HG03280 (cell line): ENCODE measurements around the gene ZC2HC1C.

ENCODE experiments used
- ATAC-seq: cut with Tn5 transposase; IDR thresholded peaks from one replicate; pipeline ENCODE4 v1.9.1; 2021; ENCODE audit warnings: mild to moderate bottlenecking, moderate library complexity; ENCODE audit not compliant: unreplicated experiment

ZC2HC1C gene, protein sequence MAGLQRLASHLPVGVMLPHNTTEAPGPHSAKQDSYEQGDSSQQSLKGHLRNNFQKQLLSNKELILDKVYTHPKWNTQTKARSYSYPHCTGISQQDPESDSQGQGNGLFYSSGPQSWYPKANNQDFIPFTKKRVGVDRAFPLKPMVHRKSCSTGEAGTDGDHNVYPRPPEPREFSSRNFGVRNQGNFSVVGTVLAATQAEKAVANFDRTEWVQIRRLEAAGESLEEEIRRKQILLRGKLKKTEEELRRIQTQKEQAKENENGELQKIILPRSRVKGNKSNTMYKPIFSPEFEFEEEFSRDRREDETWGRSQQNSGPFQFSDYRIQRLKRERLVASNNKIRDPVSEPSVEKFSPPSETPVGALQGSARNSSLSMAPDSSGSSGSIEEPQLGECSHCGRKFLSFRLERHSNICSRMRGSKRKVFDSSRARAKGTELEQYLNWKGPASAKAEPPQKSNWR

DNA sequence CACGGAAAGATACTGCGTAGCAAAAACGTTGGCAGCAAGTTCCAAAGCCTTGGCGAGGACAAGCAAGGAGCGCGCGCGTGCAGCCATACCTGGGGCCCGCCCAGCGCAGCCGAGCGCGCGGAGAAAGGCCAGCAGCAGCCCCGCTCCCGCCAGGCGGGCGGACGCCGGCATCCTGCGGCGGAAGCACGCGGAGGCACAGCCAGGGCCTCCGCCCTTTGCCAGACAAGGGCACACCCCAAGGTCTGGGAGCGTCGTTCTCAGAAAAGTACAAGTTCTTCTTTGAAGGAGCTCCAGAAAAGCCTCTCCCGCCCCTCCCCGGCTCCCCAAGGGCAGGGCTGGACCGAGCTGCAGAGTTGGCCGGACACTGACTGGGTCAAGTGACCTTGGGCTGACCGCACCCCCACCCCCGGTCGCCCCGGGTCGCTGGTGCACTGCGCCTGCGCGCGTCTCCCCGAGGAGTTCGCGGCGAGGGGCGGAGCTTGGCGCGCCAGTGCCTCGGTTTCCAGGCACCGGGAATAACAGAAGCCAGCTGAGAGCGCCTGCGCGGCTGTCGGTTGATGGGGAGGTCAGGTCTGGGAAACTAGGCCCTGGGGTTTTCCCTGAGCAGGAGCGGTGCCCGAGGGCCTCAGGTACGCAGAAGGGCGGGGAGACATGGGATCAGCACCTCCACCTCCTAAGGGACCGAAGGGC, at the start of gene ZC2HC1C:
Gene ZC2HC1C (plus strand): TSS at position 521 of the 690 bp plus-strand sequence. CDS start 933 bp downstream, outside the sequence.
- peak; percentile 79 for ATAC-seq

DNA sequence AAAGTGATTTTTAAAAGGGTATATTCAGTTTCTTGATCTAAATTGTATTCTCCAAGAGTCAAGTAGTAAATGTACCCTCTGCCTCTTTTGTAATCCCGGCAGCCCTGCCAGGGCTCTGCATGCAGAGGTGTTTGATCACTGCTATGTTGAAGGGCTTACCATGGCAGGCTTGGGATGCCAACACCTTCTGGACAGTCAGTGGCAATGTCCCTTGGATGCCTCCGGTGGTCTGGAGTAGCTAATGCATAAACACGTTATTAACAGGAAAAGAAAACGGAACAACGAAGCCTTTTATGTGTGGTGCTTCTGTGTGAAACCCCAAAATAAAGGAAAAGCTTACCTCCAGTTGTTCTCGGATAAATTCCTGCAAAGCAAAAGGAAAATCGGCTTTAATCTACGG, 46.8 kb upstream of the ZC2HC1C start:
- ATAC-seq = no peak

DNA sequence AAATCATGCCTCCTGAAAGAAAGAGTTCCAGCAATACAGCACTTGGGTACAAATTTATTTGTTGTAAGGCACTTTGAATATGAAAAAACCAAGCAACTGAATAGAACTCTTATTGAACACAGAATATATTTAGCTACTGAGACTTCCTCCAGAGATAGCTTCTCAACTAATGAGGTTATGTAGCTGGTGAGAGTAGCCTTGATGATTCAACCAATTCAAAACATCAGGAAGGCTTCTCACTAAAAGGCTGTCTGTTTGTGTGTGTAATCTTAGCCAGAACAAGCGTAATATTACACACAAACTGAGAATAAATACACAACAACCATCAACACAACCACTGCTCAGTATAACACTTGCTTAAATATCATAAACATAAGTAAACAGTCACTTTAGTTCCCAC, 46.3 kb upstream of the ZC2HC1C start:
- no peak for ATAC-seq

DNA sequence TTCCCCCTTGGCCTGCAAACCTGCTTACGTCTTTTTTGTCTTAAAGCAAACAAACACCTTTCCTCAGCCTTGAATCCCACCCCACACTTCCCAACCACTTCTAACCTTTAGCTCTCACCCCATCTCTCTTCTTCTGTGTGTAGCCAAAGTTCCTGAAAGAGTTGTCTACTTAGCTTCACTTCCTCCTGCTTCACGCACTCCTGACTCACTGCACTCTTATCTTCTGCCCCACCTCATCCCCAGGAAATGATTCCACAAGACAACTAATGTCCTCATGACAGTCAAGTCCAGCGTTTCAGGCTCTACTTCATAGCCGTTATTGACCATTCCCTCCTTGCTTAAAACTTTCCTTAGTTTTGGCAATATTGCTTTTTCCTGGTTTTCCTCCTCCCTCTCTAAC, 44.4 kb upstream of the ZC2HC1C start:
- no peak for ATAC-seq

DNA sequence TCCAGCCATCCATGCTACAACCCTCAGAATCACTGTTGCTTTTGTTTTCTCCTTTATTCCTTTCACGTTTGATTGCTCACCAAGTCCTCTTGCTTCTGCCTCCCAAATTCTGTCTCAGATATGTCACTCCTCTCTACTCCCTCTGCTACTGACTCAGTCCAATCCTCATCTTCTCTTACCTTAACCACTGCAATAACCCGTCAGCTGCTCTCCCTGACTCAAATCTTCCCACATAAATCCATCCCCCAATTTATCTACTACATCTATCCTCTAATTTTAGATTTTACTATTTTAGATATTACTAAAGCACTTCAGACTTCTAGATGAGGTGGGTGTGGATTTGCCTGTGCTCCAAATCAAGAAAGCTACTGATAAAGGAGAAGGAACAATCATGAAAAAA, 43.6 kb upstream of the ZC2HC1C start:
- ATAC-seq = no peak

- ATAC-seq = no peak
Measured at GRCh38 chr14:75030147-75030546, 39.3 kb upstream of the ZC2HC1C start.

GRCh38 chr14:75032939-75033338, 36.5 kb upstream of the ZC2HC1C start:
- ATAC-seq = no peak

DNA sequence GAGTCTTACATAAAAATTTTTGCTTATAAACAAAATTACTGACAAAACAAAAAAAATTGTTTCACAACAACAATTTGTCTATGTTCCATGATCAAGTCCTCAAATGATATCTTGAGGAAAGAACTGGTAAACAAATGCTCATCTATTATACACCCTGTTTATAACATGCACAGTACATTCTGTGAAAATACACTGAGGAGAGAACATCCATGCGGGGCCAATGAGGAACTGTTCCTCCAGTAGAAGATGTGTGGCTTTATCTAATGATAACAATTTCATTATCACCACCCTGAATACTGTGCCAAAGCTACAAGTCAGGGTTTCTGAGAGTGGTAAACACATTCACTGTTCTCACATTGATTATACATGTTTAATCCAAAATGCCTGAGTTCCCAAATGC, 28.9 kb upstream of the ZC2HC1C start:
- ATAC-seq = no peak

- ATAC-seq = no peak
Measured at GRCh38 chr14:75040959-75041358, 28.5 kb upstream of the ZC2HC1C start.

DNA sequence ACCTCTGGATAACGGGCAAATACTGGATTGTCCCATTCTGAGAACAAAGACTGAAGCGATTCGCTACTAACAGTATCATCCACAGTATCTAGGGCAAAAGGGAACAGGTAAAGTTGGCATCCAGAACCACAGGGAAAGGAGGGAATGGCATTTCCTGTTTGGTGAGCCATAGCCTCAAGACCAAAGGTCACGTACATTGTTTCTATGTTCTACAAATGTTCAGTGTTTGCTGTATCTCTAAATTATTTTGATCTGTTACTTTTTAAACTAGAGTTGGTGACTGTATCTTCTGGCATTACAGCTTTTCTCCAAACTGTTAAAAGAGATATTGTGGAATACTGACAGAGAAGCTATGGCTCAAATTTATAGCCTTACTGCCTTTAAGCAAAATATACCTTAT, 27.8 kb upstream of the ZC2HC1C start:
- no peak for ATAC-seq

GRCh38 chr14:75042035-75042434, 27.4 kb upstream of the ZC2HC1C start:
- ATAC-seq = no peak

- no peak for ATAC-seq
Measured at GRCh38 chr14:75044322-75044721, 25.1 kb upstream of the ZC2HC1C start.

DNA sequence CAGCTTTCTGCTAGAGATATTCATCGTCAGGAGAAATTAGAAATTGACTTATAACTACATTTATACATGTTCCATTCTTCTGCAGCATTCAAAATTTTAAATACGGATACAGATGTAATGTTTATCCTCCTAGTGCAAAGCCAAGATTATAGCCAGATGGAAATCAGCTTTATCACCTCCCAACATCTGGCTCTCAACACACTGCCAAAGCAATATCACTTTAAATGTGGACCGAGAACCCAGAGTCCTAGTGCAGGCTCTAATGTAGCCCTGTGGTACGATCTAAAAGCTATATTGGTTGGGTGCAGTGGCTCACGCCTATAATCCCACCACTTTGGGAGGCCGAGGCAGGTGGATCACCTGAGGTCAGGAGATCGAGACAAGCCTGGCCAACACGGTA, 24.7 kb upstream of the ZC2HC1C start:
- ATAC-seq = no peak

DNA sequence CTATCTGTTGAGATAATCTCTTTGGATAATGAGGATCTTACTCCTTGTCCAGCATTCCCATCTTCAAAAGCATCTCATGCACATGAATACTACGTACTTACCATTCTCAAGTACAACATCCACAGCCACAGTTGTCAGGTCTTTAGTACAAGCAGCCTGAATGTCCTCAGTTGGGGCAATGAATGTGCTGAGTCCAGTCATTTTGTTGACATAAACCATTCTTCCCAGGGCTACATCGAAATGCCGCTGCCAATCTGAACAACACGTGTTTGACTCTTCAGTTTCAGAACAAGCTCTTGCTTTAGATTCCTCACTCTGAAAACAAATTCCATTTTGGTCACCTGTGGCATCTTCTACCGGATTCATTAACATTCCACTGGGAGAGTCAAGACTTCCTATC, 23.2 kb upstream of the ZC2HC1C start:
- no peak for ATAC-seq

DNA sequence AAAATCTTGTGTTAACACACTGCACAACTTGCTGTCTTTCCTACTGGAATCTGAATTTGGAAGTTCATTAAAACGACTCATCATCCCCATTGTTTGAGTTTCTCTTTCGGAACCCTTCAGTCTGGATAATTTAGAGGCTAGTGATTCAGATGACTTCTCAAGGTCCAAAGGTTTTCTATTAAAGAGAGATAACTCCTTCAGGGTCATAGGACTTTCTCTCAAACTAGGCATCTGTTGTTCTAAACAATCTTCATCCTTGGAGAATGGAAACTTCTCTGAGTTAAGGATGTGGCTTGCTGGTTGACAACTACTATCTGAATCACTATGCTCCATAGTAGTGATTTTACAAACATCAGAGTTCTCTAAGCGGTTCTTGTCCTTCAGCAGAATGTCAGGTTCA, 22.5 kb upstream of the ZC2HC1C start:
- no peak for ATAC-seq

- ATAC-seq = no peak
Measured at GRCh38 chr14:75047506-75047905, 21.9 kb upstream of the ZC2HC1C start.

- no peak for ATAC-seq
Measured at GRCh38 chr14:75048101-75048500, 21.3 kb upstream of the ZC2HC1C start.

DNA sequence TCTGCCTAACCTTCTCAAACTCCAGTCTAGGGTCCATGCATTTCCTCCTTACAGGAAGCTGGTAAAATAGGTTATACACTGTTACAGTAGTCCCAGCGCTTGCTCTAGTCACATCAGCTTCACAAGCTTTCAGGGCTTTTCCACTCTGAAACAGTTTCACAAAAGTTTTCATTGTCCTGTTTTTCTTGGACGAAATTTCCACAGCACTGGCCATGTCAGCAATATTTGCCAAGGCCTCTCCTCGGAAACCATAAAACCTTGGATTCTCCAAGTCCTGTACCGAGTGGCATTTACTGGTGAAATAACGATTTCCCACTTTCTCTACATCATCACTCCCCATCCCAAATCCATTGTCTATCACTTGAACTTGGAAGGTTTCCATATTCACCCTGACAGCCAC, 20.3 kb upstream of the ZC2HC1C start:
- ATAC-seq = no peak

- no peak for ATAC-seq
Measured at GRCh38 chr14:75049731-75050201, 19.7 kb upstream of the ZC2HC1C start.

DNA sequence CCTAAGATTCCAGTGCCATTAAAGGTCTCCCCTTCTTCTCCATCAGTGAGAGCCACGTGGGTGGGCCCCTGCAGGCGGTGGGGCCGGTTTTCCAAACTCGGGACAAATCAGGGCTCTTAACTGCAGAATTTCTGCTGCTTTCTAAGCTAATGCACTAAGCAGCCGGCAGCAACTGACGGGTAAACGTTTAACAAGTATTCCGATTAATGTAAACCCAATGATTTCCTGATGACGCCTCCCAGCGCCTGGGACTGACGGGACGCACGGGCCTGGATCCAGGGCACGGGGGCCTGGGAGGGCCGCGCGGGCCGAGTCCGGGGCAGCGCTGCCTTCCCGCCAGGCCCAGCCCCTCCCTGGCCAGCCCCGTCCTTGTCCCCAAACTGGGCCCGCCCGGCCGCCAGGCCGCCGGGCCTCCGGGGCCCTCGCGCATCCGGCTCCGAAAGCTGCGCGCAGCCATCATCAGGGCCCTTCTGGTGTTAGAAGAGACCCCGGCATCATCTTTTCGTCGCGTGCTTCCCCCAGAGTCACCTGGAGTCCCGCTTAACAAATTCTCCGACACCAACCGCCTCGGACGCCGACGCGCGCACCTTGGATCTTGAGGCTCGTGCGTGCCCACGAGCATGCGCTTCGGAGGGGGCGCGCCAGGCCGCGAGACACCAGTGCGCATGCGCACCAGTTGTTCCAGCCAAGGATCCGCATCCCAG, 18.4 kb upstream of the ZC2HC1C start, which contains the start of gene MLH3:
Gene MLH3 (minus strand): TSS at position 616 of the 704 bp plus-strand sequence. CDS start 1,812 bp downstream, outside the sequence.
- peak; percentile 69 for ATAC-seq

DNA sequence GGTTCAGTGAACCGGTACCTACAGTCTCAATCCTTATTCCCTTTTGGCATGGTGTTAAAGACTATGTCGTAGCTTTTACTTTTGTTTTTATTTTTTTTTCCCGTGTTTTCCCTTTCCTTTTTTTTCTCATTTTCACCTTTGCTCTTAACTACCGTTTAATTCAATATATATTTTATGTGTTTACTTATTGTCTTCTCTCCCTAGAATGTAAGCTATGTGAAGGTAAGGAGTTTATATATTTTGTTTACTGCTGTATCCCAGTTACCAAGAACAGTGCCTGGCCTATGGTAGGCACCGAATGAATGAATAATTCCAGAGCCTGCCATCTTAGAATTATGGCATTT, 17.9 kb upstream of the ZC2HC1C start:
- no peak for ATAC-seq
